HG02623 (cell line): Measurements from ENCODE around the gene EXOC2.
"Not testable (repeated sequence)": the region's sequence is repeated elsewhere in the genome, so short reads cannot be mapped to it uniquely, and the experiment has no call there.

Experiments
- ATAC-seq: cut with Tn5 transposase; IDR thresholded peaks from one replicate; pipeline ENCODE4 v1.9.1; 2021; ENCODE audit warnings: moderate library complexity; ENCODE audit not compliant: unreplicated experiment

EXOC2 gene

DNA sequence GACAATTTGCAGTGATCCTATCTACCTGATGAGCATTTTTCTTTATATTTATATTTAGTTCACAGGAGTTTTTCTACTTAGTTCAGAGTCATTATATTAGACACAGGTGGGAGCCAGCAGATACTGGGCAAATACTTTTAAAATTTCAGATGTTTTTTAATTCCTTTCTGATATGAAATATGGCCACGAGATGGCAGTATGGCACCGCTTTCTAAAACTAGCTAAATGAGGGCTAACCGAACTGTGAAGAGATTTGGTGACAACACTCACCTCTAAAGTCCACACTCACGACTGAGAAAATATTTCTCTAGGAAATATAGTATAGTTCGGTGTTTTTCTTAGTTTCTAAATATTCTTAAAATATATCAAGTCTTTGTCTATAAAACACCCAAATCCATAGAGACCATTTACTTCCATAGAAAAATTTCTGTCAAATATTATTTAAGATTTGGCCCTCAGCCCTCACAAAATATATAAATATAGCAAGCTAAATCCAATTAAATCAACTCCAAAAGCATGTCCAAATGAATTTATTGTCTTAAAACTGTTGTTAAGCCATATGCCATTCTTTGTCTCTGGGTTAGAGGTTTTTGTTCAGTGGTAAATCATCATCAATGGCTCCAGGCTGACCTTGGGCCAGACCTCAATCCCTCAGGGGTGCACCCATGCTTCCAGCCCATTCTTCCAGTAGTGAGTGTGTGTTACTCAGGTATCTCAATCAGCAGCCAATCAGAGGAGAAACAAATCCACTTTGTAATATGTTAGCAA is 99.6 kb downstream of the EXOC2 start:
- ATAC-seq = no peak

DNA sequence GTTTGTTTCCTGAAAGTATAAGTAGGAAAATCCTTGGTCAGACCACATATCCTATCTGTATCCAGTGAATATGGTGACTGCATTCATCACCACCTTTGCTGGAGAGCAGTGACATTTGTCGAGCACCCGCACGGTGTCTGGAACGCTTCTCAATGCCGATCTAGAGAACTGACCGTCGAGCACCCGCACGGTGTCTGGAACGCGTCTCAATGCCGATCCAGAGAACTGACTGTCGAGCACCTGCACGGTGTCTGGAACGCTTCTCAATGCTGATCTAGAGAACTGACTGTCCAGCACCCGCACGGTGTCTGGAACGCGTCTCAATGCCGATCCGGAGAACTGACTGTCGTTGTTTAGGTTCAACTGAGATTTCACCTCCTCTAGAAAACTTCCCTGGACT is 103.8 kb downstream of the EXOC2 start:
- no peak for ATAC-seq

DNA sequence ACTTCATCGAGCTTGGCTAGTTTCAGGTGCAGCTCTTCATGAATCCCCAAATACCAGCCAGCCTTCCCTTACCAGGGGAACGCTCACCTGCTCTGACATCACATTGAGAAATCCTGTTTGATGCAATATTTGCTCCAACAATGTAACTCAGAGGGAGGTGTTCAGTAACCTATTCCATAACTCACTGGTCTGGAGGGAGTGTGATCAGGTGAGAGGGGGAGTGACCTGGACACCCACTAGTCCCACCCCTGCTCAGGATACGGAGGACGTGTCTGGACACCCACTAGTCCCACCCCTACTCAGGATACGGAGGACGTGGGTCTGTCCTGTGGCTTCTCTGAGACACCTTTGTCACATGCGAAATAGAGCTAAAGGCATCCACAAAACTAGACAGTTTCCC is 106.4 kb downstream of the EXOC2 start:
- ATAC-seq = no peak

DNA sequence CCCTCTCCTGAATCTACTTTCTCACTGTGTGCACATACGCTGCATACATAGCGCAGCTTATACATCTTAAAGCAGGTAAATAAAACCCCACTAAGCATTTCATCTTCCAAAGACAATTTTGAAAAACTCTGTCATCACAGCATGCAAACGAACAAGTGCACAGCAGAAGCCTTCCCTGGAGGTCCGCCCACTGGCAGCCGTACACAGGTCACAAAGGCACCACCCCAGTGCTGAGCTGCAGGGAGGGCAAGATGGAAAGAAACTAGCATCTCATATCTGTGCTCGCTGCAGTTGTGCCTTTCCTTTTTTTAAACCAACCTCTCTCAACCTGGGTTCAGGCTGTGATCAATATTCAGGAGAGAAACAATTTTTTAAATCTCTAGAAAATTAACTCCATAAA is 109.3 kb downstream of the EXOC2 start:
- ATAC-seq = no peak

DNA sequence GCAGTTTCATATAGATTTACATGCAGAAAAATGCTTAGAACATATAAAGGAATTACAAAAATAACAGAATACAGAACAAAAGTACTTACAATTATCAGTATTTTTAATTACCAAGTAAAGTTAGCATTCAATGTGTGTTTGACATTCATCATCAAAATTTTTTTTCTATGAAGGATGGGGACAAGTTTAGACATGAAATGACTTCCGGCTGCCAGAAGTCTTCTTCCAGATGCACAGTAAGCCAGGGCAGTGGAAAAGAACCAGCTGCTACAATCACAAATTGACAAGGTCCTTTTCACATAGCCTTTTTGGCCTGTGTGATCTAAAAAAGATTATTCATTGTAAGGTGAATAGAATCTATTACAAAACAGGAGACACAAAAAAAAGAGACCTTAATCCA is 109.8 kb downstream of the EXOC2 start:
- no peak for ATAC-seq

DNA sequence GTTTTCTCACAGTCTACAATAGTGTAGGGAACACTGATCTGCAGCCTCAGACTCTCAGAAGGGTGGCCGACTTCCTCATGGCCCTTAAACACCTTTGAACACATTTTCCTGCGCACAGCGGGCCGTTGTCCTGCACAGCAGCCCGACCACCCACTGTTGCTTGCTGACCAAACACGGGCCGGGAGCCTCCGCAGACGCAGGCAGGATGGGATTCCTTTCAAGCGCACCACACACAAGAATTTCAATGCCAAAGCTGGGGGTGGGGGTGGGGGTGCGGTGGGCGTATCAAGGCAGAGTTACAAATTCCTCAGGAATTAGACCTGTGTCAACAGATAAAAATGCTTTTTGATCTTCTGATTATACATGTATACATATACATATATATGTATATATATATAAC is 110.6 kb downstream of the EXOC2 start:
- ATAC-seq = no peak

DNA sequence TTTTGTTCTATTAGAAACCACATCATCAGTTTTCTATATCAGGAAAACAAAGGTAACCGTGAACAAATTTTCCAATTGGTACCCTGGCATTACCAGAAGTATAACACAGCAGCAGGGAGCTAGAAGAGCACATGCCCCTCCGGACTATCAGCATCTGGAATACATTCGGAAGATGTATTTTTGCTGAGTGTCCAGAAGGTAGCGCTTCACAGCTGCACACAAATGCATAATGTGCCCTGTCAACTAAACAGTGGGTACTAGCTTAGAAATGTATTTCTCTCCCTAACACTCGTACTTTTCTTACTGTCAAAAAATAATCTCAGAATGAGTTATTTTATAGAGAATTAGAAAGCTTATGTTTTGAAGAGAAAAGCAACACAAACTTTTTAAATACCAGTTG is 113.6 kb downstream of the EXOC2 start:
- ATAC-seq = no peak

DNA sequence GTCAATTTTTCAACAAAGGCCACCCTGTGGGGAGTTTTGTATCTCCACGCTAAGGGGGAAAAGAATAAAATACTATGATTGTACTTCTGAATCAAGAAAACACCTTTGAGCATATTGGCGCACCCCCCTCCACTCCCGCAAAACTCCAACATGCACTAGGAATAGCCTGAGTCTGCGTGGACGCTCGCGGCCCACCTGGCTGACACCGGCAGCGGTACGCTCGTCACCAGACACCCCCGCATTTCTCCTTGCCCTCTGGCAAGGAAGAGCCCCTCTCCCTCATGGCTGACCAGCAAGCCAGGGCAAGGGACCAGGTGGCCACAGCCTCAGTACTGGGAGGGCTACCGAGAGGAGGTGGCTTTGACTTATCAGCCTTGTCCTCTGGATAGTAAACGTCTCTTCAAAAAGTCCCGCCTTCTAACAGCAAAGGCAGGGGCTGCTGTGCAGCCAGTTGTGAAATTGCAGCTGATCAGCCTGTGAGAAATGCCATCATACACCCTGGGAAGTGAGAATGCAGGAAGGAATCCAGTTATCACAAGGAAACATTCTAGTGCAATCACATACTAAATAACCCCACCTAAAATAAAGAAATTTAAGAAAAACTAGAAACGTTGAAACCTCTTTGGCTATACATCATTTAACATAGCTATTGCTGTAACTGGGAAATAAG is 120.2 kb downstream of the EXOC2 start:
- no peak for ATAC-seq

DNA sequence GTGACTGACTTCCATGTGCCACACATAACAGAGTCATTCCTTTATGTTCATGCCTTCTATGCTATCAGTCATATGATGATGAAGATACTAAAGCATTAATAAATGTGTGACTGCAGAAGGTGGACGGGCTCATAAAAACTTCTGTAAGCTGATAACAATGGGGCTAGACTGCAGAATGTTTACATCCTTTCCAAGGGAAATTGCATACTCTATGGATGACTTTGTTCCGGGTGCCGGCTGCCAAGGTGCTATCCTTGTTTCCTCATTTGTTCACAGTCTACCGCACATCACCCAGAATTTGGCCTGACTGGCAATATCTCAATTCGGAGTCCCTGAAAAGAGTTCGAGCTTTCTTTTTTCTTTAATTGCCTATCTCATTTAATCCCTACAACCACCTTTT is 121.0 kb downstream of the EXOC2 start:
- no peak for ATAC-seq

DNA sequence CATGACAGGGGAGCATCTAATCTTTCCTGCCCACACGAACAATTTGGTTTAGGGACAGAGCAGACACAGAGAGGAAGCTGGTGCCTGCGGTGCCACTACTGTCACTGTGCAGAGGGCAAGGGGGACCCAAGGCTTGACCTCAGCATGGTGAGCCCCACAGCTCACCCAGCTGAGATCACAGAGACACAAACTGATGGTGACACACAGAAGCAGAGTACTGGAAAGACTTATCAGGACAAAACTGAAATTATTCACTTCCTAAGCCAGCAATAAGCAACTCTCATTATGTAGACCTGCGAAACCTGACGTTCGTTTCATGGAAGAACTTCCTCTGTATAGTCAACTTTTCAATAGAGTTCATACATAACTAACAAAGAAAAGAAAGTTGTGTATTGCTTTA is 122.1 kb downstream of the EXOC2 start:
- ATAC-seq = no peak

DNA sequence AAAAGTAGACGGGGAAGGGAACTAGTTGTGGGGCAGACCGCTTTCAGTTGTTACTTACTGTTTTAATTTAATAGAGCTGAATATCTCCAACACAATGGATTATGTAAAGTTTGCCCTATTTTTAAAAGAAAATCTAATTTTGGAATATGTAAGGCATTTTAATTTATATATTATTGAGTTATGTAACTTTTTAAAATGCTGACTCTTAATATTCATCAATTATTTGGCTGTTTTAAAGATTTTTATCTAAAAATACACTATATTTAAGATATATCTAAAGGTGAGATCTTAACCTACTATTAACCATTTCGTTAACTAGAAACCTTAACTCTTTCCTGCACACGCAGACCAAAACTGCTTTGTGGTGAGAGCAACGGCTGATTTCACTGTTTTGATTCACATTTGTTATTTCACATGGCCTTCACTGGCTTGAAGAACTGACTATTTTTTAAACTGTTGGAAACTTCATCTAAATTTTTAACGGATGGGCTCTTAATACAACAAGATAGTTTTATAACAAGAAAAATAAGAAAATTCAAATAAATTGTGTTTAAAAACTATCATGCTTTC is 123.9 kb downstream of the EXOC2 start:
- ATAC-seq = no peak

DNA sequence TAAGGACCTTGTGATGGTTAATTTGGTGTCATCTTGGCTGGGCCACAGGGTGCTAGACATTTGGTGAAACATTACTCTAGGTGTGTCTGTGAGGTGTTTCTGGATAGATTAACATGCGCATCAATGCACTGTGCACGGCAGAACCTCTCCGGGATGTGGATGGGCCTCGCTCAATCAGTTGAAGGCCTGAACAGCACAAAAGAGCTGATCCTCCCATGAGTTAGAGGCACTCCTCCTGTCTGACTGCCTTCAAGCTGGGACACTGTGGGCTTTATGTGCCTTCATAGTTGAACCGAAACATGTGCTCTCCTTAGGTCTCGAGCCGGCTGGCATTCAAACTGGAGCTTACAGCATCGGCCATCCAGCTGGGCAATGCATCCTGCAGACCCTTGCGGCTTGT is 124.9 kb downstream of the EXOC2 start:
- no peak for ATAC-seq

DNA sequence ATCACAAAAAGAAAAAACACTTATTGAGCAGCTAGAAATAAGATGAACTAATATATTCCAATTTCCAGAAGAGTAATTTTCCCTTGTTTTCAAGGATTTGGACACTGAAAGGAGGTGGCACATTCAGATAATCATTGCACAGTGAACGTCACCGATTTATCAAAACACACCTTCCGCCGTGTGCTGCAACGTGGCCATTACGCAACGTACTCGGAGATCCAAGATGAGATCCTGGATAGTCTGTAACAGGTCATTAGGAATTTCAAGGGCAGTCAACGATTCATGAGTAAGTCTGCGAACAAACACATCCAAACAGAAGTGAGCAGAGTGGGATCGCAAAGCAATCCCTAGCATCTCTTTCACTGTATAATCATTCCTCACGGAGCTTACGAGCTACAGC is 129.1 kb downstream of the EXOC2 start:
- ATAC-seq = no peak

DNA sequence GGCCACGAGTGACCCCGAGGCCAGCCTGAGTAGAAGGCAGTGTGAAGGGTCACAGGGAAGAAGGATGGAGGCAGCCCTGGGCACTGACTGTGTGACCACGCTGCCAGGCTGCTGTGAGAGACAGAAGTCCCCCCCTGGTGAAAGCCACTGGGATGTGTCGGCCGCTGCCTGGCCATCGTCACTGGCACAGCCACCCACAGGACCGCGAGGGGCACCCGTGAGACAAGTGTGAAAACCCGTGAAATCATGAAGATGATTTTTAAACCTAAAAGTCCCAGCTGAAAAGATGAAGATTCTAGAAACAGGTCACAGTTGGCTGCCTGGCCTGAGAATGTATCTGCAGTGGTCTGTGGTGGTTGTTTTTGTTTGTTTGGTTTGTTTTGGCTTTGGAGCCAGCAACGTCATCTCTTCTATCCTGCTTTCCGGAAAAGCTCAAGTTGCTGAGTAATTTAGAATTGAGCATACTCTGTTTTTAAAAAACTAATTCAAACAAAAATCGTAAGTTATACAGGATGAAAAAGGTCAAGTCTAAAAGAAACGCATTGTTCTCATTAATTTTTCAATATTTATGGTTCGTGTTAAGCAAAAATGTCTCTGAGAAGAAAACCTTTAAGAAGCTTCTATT is 130.8 kb downstream of the EXOC2 start:
- no peak for ATAC-seq

DNA sequence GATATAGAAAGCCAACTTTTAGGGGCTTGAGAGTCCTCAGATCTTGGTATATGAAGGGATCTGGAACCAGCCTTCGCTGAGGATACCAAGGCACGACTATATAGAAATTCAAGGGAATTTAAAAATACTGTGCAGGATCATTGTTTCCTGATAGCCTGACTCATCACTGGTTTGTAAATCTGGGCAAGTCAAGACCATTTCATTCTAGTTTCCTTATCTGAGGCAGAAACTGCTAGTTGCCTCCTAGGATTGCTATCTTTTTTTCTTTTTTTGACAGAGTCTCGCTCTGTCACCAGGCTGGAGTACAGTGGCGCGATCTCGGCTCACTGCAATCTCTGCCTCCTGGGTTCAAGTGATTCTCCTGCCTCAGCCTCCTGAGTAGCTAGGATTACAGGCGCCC is 131.6 kb downstream of the EXOC2 start:
- ATAC-seq = not testable (repeated sequence)

DNA sequence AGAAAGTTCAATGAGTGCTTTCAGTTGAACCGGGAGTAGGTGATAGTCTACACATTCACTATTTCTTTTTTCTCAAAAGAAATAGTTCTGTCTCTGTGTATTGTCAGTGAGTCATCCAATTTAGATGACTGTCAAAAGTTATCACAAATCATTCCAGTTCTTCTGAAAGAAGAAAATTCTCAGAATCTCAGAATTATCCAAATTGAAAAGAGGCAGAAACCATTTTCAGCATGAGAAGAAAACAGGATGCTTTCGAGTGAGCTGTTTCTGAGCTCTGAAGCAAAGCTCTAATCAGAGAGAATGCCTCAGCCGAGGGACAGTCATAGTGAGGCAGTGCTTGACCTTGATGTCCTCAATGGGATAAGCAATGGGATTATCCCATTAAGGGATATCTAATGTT is 134.0 kb downstream of the EXOC2 start:
- no peak for ATAC-seq

DNA sequence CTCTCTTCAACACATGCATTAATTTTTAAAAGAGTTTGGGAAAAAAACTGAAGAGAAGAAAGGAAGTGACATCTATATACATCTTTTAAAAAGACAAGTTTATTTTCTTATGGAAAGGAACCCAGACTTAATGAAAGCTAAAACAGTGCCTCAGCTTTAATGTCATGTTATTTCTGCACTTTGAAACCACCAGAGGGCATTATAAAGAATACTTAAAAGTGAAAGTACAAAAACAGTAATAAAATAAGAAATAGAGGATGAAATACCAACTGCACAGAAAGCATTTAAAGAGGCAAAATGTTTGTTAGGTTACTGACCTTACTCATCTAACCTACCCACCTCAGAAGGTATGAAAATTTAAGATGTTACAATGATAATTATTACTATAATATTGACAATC is 134.8 kb downstream of the EXOC2 start:
- ATAC-seq = no peak

DNA sequence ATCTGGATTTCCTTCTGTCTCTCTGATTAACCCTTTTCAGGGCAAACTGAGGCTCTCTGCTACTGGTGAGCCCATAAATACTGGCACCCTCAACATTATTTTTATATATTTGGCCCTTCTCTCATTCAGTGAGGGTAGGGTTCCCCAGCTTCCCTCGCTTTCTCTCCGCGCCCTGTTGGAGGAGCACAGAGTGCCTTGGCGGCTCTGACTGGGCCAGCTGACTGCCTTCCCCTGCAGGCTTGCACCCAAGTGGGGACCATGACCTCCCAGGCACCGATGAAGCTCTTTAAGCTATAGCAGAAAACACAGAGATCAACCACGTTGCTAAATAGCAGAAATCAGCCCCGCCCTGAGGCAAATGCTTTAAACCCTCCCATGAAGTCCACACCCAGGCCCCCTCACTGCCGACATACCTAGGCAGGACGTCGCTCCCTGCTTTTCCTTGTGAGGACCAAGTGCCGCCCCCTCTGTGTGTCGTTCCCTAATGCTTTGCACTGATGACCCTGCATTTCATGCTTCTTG is 141.0 kb downstream of the EXOC2 start:
- no peak for ATAC-seq

DNA sequence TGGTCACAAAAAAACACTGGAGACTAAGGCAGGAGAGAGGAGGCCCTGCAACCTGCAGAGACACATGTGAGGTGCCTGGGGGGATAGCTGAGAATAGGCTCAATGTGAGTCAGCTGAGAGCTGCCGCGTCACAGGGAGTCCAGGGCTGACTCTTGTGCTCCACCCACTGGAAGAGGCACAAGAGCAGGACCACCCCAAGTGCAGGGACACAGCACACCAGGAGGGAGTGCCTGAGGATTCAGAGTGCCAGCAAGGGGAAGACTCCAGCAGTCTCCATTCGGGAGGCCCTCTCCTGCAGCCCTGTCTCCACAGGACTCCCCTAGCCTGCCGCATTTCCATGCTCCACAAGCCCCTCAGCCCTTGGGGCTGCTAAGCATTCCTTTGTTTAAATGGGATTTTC is 141.5 kb downstream of the EXOC2 start:
- no peak for ATAC-seq

DNA sequence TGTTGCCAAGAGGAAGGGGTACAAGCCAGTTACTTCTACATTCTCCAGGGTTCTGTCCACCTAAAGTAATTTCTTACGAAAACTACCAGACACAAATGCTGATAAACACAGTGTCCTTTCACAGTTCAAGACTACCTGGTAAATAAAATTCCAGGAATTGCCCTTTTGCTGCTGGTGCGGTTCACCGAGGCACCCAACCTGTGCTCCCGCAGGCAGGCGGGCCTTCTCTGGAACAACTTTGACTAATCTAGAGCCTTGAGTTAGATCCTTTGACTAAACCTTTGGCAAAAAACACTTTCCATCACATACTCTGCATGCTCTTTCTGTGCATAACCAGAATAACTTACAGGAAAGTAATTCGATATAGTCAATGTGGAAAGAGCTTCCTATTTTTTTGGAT is 143.0 kb downstream of the EXOC2 start:
- ATAC-seq = no peak

DNA sequence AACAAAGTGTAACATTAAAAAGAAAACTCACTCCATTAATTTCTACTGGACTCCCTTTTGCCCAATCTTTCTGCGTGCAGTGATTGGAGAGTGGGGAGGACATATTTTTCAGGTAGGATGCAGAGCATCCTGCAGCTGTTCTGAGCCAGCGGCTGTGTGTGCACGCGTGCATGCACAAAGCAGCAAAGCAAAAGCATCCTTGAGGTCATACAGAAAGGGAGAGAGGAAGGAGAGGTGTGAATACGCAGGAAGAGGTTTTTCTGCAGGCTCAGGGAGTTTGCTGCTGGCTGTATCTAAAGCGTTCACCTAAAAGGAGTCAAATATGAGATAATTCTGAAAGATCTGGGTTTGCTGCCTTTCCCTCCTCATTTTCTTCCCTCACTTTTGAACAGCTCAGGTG is 144.4 kb downstream of the EXOC2 start:
- no peak for ATAC-seq

DNA sequence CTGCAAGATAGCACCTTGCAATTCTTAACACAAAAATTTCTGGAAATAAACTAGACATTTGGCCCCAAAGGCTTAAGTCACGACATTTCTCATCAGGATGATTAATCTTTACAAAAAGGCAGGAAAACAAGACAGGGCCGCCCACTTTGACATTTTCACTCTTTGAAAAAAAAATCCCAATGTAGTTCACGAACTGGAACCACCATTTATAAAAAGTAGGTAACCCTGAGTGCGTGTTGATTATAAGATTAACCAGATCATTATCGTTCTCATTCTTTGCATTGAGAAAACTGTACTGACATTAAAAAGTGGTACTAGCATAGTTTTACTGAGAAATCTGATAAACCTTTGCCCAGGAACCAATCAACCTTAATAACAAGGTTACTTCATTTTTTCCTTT is 144.8 kb downstream of the EXOC2 start:
- ATAC-seq = no peak
